PFSK-1 (cell line): ENCODE data around the gene MRPS18A.

Experiments
- FOXP2 ChIP-seq: optimal IDR thresholded peaks from 2 replicates; pipeline ENCODE3; 2011; ENCODE audit warnings: borderline replicate concordance, control low read depth, inconsistent platforms; ENCODE audit not compliant: insufficient read depth; ENCODE audit errors: extremely low read length, extremely low read depth
- POLR2AphosphoS5 ChIP-seq: IDR thresholded peaks from 2 replicates; pipeline ENCODE4 v1.6.1; 2012; ENCODE audit warnings: low read depth, mild to moderate bottlenecking, control low read depth, low read length, moderate library complexity
- SIN3A ChIP-seq: IDR thresholded peaks from 2 replicates; pipeline ENCODE4 v1.6.1; 2012; ENCODE audit warnings: mild to moderate bottlenecking, low read length, moderate library complexity, borderline replicate concordance; ENCODE audit not compliant: insufficient read depth
- TAF1 ChIP-seq: IDR thresholded peaks from 2 replicates; pipeline ENCODE4 v1.6.1; 2012; ENCODE audit warnings: low read length, control low read depth, borderline replicate concordance; ENCODE audit not compliant: insufficient read depth
- TF ChIP-seq, protein P1 (sequence below), 2 experiments: IDR thresholded peaks; 2 replicates each; pipeline versions ENCODE4 v1.6.1 to v1.8.0; 2011 to 2012; ENCODE audit warnings: low read depth in 2 of 2, low read length in 2 of 2, control low read depth in 1 of 2, inconsistent platforms in 1 of 2, mild to moderate bottlenecking in 1 of 2, moderate library complexity in 1 of 2; ENCODE audit not compliant: insufficient read depth in 1 of 2

DNA sequence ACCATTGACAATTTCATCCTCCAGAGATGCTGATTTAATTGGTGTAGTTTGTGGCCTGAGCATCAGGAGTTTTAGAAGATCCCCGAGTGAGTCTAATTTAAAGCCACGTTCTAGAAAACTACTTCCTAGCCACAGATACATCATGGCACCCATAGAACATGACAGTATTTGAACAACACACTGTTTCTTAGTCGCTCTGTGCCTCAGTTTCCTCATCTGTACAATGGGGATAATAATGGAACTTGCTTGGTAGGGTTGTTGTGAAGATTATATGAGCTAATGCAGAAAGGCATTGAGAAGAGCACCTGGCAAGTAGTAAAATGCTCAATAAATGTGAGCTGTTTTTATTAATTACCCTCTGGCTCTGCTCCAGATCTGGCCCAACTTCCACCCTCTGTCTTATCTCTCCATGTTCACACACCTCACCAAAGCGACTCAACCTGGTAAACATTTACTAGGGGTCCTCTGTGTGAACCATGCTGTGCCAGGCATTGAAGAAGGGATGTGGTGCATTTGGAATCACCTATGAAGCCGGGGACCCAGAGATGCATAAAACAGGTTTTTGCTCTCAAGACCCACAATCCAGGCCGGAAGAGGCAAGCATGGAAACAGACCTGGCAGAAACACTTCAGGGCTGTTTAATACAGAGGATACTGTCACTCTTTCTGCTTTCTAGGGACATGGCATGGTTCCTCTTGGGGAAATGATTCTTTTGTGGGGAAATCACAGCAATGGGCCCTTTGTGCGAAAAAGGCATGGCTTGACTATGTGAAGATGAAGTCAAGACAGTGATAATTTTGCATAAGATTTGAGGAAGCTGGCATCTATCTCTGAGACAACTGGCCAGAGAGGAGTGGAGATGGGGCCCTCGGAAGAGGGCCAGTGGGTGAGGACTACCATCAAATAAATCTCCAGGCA, 16.2 kb upstream of the MRPS18A start:
- no peak for TF ChIP-seq POLR2AphosphoS5
- TF ChIP-seq SIN3A: no peak
- TF ChIP-seq, protein P1, sequence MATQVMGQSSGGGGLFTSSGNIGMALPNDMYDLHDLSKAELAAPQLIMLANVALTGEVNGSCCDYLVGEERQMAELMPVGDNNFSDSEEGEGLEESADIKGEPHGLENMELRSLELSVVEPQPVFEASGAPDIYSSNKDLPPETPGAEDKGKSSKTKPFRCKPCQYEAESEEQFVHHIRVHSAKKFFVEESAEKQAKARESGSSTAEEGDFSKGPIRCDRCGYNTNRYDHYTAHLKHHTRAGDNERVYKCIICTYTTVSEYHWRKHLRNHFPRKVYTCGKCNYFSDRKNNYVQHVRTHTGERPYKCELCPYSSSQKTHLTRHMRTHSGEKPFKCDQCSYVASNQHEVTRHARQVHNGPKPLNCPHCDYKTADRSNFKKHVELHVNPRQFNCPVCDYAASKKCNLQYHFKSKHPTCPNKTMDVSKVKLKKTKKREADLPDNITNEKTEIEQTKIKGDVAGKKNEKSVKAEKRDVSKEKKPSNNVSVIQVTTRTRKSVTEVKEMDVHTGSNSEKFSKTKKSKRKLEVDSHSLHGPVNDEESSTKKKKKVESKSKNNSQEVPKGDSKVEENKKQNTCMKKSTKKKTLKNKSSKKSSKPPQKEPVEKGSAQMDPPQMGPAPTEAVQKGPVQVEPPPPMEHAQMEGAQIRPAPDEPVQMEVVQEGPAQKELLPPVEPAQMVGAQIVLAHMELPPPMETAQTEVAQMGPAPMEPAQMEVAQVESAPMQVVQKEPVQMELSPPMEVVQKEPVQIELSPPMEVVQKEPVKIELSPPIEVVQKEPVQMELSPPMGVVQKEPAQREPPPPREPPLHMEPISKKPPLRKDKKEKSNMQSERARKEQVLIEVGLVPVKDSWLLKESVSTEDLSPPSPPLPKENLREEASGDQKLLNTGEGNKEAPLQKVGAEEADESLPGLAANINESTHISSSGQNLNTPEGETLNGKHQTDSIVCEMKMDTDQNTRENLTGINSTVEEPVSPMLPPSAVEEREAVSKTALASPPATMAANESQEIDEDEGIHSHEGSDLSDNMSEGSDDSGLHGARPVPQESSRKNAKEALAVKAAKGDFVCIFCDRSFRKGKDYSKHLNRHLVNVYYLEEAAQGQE (IDR thresholded peaks at IDR 0.05; ENCODE audit: insufficient read depth in 1 of 2, low read depth in 2 of 2, low read length in 2 of 2): no peak
- no peak for TF ChIP-seq TAF1
- TF ChIP-seq FOXP2: no peak
